Vagina (tissue), 2 donors: ENCODE data around the gene C17orf100. TPM values are rescaled to one million over a fixed set of nuclear protein-coding genes. Genes with fewer than 3 reads are reported as not detected.
"Not testable (repeated sequence)": the region's sequence is repeated elsewhere in the genome, so short reads cannot be mapped to it uniquely, and the experiment has no call there.

Experiments
- DNase-seq, 2 donors: peaks; one replicate each; pipeline ENCODE4 v3.0.0-alpha.2; 2017; ENCODE audit errors: extremely low spot score in 2 of 2
- H3K27ac ChIP-seq: fragments of 200-600 bp; sonication (generic); one replicate; pipeline ENCODE4 v1.5.1; 2019
- H3K27me3 ChIP-seq: fragments of 200-600 bp; sonication (generic); one replicate; pipeline ENCODE4 v1.5.1; 2019
- H3K36me3 ChIP-seq, 2 donors: fragments of 200-600 bp; sonication (generic); one replicate each; pipeline ENCODE4 v1.5.1; 2017 to 2019
- H3K4me1 ChIP-seq: fragments of 200-600 bp; sonication (generic); one replicate; pipeline ENCODE4 v1.5.1; 2019
- H3K4me3 ChIP-seq, 2 donors: fragments of 200-600 bp; sonication (generic); 1 replicate in 1 of 2; 2 replicates in 1 of 2; pipeline ENCODE4 v1.5.1; 2016 to 2019
- H3K9me3 ChIP-seq: fragments of 200-600 bp; sonication (generic); one replicate; pipeline ENCODE4 v1.5.1; 2019
- POLR2A ChIP-seq, 2 donors: fragments of 450-650 bp; IDR thresholded peaks; one replicate each; pipeline ENCODE4 v1.6.1; 2017; ENCODE audit warnings: antibody characterized with exemption in 2 of 2, mild to moderate bottlenecking in 2 of 2, moderate library complexity in 2 of 2
- POLR2AphosphoS5 ChIP-seq, 2 donors: sonication (generic); formaldehyde crosslinking; IDR thresholded peaks; one replicate each; pipeline ENCODE4 v1.9.0; 2017; ENCODE audit warnings: antibody characterized with exemption in 2 of 2, mild to moderate bottlenecking in 2 of 2, low read depth in 1 of 2; ENCODE audit not compliant: insufficient read depth in 1 of 2
- intact Hi-C: fragments of 100-400 bp; cut with DNase I; formaldehyde crosslinking; loops from one replicate; pipeline ENCODE4 v1.15.1; 2023
- total RNA-seq: library from RNA; depleted of rRNA; stranded (reverse); fragments of >200 nt; gene quantifications from one replicate; pipeline ENCODE4 v1.2.3, GENCODE V29; 2016
- TF ChIP-seq, protein P1 (sequence below), 3 experiments: fragments of 450-650 bp in 2 of 3; fragments of 200-600 bp in 1 of 3; sonication (generic) in 1 of 3; IDR thresholded peaks; one replicate each; pipeline ENCODE4 v1.5.1; 2017 to 2019; ENCODE audit warnings: antibody characterized with exemption in 3 of 3, mild to moderate bottlenecking in 2 of 3, moderate library complexity in 2 of 3

Gene C17orf100
- total RNA-seq, 1 donor from 2014 or later, result 3.2 TPM

DNA sequence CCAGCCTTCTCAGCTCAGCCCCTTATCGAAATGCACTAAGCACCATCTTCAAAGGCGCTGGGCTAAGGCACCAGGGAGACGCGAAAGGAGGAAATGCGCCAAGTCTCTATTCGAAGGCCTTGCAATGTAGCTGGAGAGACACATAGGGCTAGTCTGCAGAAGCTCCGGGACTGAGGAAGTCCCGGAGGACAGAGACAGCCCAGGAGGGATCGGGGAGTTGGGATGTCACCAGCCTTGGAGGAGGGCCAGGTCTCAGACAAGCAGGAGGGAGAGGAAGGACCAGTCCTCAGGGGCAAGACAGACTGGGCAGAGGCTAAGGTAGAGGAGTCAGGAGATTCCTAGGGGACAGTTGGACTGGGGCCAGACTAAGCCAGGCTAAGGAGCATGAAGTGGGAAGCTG, 8.5 kb downstream of the C17orf100 start:
- Histone ChIP-seq H3K27me3 (no peaks in the 10 kb centered on the region), H3K9me3 (no peaks in the 10 kb centered on the region), H3K27ac (no peak overlapping the region), H3K4me3 (no peak overlapping the region), H3K4me1 (no peaks in the 10 kb centered on the region), H3K36me3 (no peaks in the 10 kb centered on the region)
- intact Hi-C loops, result loop anchor here (10.0 kb wide), 2 partner anchors 175 to 345 kb away; partner anchors contain the start of gene TEKT1
- DNase-seq, result no peak
- TF ChIP-seq POLR2AphosphoS5 (IDR thresholded peaks at IDR 0.05; ENCODE audit: insufficient read depth in 1 of 2, low read depth in 1 of 2) (no peak), POLR2A (IDR thresholded peaks at IDR 0.05) (no peak)
- TF ChIP-seq, protein P1, sequence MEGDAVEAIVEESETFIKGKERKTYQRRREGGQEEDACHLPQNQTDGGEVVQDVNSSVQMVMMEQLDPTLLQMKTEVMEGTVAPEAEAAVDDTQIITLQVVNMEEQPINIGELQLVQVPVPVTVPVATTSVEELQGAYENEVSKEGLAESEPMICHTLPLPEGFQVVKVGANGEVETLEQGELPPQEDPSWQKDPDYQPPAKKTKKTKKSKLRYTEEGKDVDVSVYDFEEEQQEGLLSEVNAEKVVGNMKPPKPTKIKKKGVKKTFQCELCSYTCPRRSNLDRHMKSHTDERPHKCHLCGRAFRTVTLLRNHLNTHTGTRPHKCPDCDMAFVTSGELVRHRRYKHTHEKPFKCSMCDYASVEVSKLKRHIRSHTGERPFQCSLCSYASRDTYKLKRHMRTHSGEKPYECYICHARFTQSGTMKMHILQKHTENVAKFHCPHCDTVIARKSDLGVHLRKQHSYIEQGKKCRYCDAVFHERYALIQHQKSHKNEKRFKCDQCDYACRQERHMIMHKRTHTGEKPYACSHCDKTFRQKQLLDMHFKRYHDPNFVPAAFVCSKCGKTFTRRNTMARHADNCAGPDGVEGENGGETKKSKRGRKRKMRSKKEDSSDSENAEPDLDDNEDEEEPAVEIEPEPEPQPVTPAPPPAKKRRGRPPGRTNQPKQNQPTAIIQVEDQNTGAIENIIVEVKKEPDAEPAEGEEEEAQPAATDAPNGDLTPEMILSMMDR (IDR thresholded peaks at IDR 0.05), result no peak

DNA sequence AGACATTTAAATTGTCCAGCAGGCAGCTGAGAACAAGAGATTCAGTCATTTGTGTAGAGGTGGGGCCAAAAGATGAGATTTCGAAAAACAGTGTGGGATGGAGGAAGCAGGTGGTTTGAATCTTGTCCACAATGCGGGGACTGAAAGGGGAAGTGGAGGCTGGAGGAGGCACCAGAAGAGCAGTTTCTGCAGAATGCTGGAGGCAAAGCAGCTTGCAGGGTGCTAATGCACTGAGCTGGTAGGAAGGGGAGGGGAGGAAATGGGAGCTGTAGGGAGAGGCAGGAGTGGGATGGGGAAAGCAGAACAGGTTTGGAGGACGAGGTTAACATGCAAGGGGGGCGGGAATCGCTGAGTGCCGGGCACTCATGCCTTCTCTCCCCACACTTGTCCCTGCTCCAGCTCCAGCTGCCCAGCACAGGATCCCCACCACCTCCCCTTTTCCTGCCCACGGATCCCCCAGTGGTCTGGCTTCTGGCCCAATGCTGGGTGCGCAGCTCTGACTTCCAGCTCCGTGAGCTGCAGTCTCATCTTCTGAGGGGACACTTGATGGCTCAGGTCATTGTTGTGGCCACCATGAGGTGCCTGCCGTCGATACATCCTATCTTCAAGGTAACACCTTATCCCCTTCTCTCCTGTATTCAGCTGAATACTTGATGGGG, 9.4 kb downstream of the C17orf100 start:
- H3K9me3 ChIP-seq, result no peaks in the 10 kb centered on the region
- no peaks in the 10 kb centered on the region for H3K36me3 ChIP-seq
- no peaks in the 10 kb centered on the region for H3K27me3 ChIP-seq
- H3K4me3 ChIP-seq, result no peak overlapping the region
- DNase-seq, result no peak
- H3K4me1 ChIP-seq, result no peaks in the 10 kb centered on the region
- H3K27ac ChIP-seq, result no peak overlapping the region
- intact Hi-C loops, result loop anchor here (10.0 kb wide), 2 partner anchors 174 to 344 kb away; partner anchors contain the start of gene TEKT1
- TF ChIP-seq, protein P1 (IDR thresholded peaks at IDR 0.05), result no peak
- no peak for TF ChIP-seq POLR2AphosphoS5 (IDR thresholded peaks at IDR 0.05; ENCODE audit: insufficient read depth in 1 of 2, low read depth in 1 of 2)
- TF ChIP-seq POLR2A (IDR thresholded peaks at IDR 0.05), result no peak

DNA sequence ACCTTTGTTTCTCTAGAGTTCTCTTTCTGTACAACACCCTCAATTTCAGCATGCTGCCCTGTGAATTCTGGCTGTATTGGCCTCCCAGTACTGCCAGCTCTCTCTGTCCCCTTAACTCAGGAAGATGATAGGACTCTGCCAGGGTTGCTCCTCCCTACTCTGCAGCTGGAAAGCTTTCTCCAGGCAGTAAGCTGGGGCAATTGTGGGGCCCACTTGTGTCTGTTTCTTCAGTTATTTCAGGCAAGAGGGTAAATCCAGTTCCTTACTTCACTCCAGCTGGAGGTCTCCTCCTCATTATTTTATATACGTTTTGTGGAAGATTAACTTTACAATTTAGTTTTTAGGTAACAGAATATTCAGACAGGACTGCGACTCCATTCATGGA, 9.9 kb downstream of the C17orf100 start:
- Histone ChIP-seq H3K27me3 (no peaks in the 10 kb centered on the region), H3K4me3 (no peak overlapping the region), H3K27ac (no peak overlapping the region), H3K9me3 (no peaks in the 10 kb centered on the region), H3K4me1 (no peaks in the 10 kb centered on the region), H3K36me3 (no peaks in the 10 kb centered on the region)
- no peak for DNase-seq
- no peak for TF ChIP-seq POLR2AphosphoS5 (IDR thresholded peaks at IDR 0.05; ENCODE audit: insufficient read depth in 1 of 2, low read depth in 1 of 2)
- TF ChIP-seq, protein P1 (IDR thresholded peaks at IDR 0.05), result no peak
- TF ChIP-seq POLR2A (IDR thresholded peaks at IDR 0.05), result no peak
- intact Hi-C loops, result loop anchor here (10.0 kb wide), 2 partner anchors 173 to 343 kb away; partner anchors contain the start of gene TEKT1

DNA sequence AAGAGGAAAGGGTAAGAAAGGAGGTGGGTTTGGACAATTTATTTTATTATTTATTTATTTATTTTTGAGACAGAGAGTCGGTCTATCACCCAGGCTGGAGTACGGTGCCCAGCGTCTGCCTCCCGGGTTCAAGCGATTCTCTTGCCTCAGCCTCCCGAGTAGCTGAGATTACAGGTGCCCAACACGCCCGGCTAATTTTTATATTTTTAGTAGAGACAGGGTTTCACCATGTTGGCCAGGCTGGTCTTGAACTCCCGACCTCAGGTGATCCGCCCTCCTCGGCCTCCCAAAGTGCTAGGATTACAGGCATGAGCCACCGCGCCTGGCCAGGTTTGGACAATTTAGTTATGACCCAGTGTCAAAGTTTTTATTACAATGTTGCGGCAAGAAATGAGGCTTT, 11.6 kb downstream of the C17orf100 start:
- not testable (repeated sequence) for H3K36me3 ChIP-seq, H3K27ac ChIP-seq, H3K4me1 ChIP-seq, H3K27me3 ChIP-seq, DNase-seq, H3K4me3 ChIP-seq, H3K9me3 ChIP-seq
- intact Hi-C loops, result loop anchor here (10.0 kb wide), 2 partner anchors 172 to 342 kb away; partner anchors contain the start of gene TEKT1

DNA sequence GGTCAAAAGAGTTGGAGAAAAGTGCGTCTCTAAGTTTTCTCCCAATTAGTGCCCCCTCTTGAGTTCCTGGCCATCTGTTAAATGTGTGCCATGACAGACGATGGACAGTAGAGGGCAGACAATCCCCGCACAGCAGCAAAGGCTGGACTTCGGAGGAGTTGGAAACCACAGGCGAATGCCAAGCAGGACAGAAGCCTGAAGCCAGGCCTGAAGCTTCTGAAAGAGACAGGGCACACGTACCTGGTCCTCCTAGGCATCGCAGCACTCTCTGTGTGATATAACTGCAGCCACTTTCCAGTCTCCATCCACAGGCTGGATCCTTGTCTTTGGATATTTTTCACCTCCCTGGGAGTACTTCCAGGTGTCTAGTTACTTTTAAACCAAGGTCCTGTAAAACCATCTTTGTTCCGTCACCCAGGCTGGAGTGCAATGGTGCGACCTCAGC, 14.5 kb downstream of the C17orf100 start:
- TF ChIP-seq, protein P1 (IDR thresholded peaks at IDR 0.05), result peak; percentile 59 to 86 (median 72)
- TF ChIP-seq POLR2A (IDR thresholded peaks at IDR 0.05) (no peak), POLR2AphosphoS5 (IDR thresholded peaks at IDR 0.05; ENCODE audit: insufficient read depth in 1 of 2, low read depth in 1 of 2) (no peak)
- DNase-seq, result peak; percentile 87 to 95
- no peak overlapping the region for H3K4me3 ChIP-seq

More for the DNA sequence above, 14.5 kb downstream of the C17orf100 start:
- Histone ChIP-seq H3K9me3 (no peaks in the 10 kb centered on the region), H3K27ac (no peak overlapping the region), H3K36me3 (no peaks in the 10 kb centered on the region), H3K4me1 (no peaks in the 10 kb centered on the region), H3K27me3 (no peaks in the 10 kb centered on the region)
- intact Hi-C loops, result loop anchor here (10.0 kb wide), 2 partner anchors 169 to 339 kb away; partner anchors contain the start of gene TEKT1
